Aorta (tissue), 5 donors: ENCODE data around the gene TWIST2. TPM values are rescaled to one million over a fixed set of nuclear protein-coding genes. Genes with fewer than 3 reads are reported as not detected.

Experiments used
- ATAC-seq: fragments of 200-7000 bp; cut with Tn5 transposase; one replicate; pipeline ENCODE4 v1.9.1; 2022; ENCODE audit warnings: moderate library complexity; ENCODE audit not compliant: low FRiP score
- DNase-seq, 2 donors: peaks; one replicate each; pipeline ENCODE4 v3.0.0-alpha.2; 2020
- H3K27ac ChIP-seq, 2 donors: one replicate each; pipeline ENCODE4 v1.5.1; 2013; ENCODE audit warnings: low read length in 2 of 2, mild to moderate bottlenecking in 2 of 2, moderate library complexity in 2 of 2, control low read depth in 1 of 2, inconsistent platforms in 1 of 2, low read depth in 1 of 2
- H3K27me3 ChIP-seq, 2 donors: one replicate each; pipeline ENCODE4 v1.6.1; 2013; ENCODE audit warnings: control low read depth in 1 of 2, low read length in 1 of 2, mild to moderate bottlenecking in 1 of 2, moderate library complexity in 1 of 2; ENCODE audit not compliant: insufficient read depth in 2 of 2, control insufficient read depth in 1 of 2
- H3K36me3 ChIP-seq, 2 donors: one replicate each; pipeline ENCODE4 v1.6.1; 2013; ENCODE audit warnings: control low read depth in 1 of 2, low read length in 1 of 2, mild to moderate bottlenecking in 1 of 2; ENCODE audit not compliant: insufficient read depth in 2 of 2, control insufficient read depth in 1 of 2
- H3K4me1 ChIP-seq, 2 donors: one replicate each; pipeline ENCODE4 v1.6.1; 2013; ENCODE audit warnings: low read length in 2 of 2, control low read depth in 1 of 2, mild to moderate bottlenecking in 1 of 2, moderate library complexity in 1 of 2; ENCODE audit not compliant: insufficient read depth in 2 of 2, control insufficient read depth in 1 of 2
- H3K4me3 ChIP-seq, 2 donors: one replicate each; pipeline ENCODE4 v1.5.1; 2013; ENCODE audit warnings: low read length in 2 of 2, control low read depth in 1 of 2, mild to moderate bottlenecking in 1 of 2
- H3K9me3 ChIP-seq: one replicate; pipeline ENCODE4 v1.6.1; 2013; ENCODE audit warnings: mild to moderate bottlenecking, low read length; ENCODE audit not compliant: control insufficient read depth
- WGBS, 2 donors: extraction: QIAGEN DNeasy Blood & Tissue Kit; methylation state at CpG; one replicate each; pipeline ENCODE4 v1.1.7; 2013; 5-methylcytosine and 5-hydroxymethylcytosine counted together
- intact Hi-C, 2 donors: fragments of 100-400 bp; cut with DNase I; formaldehyde crosslinking; loops; one replicate each; pipeline versions ENCODE4 v1.14.2 to v1.15.0; 2022
- polyA plus RNA-seq, 2 donors: library from polyadenylated mRNA; stranded (reverse); fragments of 200-250 nt; gene quantifications; one replicate each; pipeline ENCODE4 v1.2.3, GENCODE V29; 2013
- total RNA-seq, 2 donors: library from RNA; stranded (reverse); fragmentation: NEBNext Ultra II Directional; extraction: Animal tissue kit (Norgen Biotek cat#: 25700); gene quantifications; one replicate each; pipeline ENCODE4 v1.2.1, GENCODE V29; 2021
- donor health status: healthy with polysubstance abuse.
- donor health status: Bipolar disorder and iron deficiency.
- donor health status: DM: no; HTN: no; CAD: no.
- donor health status: DM: no; HTN: no; CAD: no.
- donor health status: DM: yes; HTN: yes; CAD: no.

TWIST2 gene
- total and polyA plus RNA-seq, 4 donors, result 6.0 to 20.8 (median 14.6) TPM

DNA sequence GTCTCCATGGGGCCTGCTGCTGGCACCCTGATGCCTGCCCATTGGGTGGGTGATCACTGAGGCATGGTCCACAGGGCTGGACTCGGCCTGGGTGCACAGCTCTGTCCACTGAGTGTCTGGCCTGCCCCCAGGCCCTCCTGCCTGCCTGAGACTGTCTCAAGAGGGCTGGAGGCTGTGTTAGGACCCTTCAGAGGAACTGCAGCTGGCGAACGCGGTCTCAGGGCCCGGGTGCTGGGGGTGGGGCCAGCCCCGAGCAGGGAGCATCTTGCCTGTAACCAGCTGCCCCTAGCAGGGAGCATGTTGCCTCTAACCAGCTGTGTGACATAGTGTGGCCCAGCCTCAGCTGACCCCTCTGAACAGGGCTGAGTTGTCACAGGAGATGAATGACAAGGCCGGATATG is 50.0 kb downstream of the TWIST2 start:
- Histone ChIP-seq H3K27ac (no peak overlapping the region), H3K9me3 (no peaks in the 10 kb centered on the region), H3K4me3 (no peak overlapping the region), H3K4me1 (no peaks in the 10 kb centered on the region), H3K27me3 (no peaks in the 10 kb centered on the region), H3K36me3 (no peaks in the 10 kb centered on the region)
- 94 to 95% methylated on average over 7 of the region's 7 CpGs for WGBS, 2 donors
- DNase-seq (no peak), ATAC-seq (no peak)
- intact Hi-C loops, result no loop called here

DNA sequence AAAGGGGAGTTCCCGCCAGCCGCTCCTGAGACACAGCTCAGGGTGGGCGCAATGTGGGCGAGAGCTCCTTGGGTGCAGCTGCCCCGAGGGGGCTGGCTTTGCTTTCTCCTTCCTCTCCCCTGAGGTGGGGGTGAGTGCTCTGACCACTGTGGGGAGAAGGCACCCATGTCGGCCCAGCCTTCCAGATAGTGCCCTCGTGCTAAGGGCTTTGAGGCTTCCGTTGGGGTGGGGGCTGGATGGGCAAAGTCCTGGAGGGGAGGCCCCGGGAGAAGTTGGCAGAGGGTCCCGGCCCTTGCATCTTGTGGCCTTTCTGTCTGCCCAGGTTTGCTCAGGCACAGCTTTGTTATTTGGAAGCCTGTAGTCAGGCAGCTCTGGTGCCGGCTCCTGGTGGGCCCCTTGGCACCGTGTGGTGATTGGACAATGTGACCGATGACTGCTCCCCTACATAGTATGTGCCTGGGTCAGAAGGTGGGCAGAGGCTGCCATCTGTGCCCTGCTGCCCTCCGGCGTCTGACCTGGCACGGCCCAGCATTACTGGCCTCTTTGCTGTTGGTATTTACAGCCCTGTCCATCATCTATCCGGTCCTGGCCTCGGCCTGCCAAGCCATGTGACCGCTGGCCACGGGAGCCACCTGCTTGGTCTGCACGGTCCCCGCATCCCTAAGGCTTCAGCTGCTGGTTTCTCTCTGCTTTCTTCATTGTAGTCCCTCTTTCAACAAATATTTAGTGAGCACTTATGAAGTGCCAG is 50.8 kb downstream of the TWIST2 start:
- Histone ChIP-seq H3K9me3 (no peaks in the 10 kb centered on the region), H3K4me3 (no peak overlapping the region), H3K27me3 (no peaks in the 10 kb centered on the region), H3K36me3 (no peaks in the 10 kb centered on the region), H3K27ac (no peak overlapping the region), H3K4me1 (no peaks in the 10 kb centered on the region)
- DNase-seq (no peak), ATAC-seq (no peak)
- WGBS, 2 donors, result 94 to 95% methylated on average over 22 of the region's 22 CpGs
- intact Hi-C loops, result no loop called here

DNA sequence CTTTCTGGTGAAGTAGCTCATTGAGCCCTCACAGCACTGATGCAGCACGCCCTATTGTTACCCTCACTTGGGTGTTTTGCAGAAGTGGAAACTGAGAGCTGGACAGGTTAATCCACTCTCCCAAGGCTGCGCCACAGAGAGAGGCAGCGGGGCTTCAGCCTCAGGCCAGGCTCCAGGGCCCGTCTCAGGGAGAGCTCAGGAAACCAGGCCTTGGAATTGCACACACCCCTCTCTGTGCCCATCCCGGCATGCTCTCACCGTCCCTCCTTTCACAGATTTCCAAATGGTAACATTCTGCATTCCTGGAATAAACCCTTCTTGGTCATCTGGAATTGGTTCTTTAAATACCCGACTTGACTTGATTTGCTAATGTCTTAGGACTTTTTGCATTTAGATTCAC is 51.5 kb downstream of the TWIST2 start:
- Histone ChIP-seq H3K9me3 (no peaks in the 10 kb centered on the region), H3K27me3 (no peaks in the 10 kb centered on the region), H3K27ac (no peak overlapping the region), H3K4me3 (no peak overlapping the region), H3K36me3 (no peaks in the 10 kb centered on the region), H3K4me1 (no peaks in the 10 kb centered on the region)
- no peak for ATAC-seq
- intact Hi-C loops, result no loop called here
- no peak for DNase-seq
- 85 to 86% methylated on average over 7 of the region's 7 CpGs for WGBS, 2 donors

DNA sequence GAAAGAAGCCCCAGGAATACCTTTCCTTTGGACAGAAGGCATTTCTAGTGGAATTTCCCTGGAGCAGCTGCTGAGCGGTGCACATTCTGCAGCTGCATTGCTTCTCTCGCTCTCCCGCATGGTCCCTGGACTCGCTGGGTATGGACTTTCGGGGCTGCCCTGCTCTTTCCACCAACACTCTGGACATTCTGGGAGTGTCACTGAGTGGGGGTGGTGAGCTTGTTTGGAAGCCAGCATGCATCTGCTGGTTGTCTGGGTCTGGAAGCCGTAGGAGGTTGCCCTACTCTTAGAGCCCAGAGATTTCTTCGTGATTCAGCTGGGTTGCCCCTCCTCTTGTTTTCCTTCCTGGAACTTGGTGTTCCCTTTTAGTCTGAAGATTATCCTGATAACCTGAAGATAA is 52.6 kb downstream of the TWIST2 start:
- ATAC-seq, result no peak
- H3K4me3 ChIP-seq, result no peak overlapping the region
- DNase-seq, result no peak
- no peak overlapping the region for H3K27ac ChIP-seq
- H3K4me1 ChIP-seq, result no peaks in the 10 kb centered on the region
- H3K36me3 ChIP-seq, result no peaks in the 10 kb centered on the region
- WGBS, 2 donors, result 83 to 88% methylated on average over 7 of the region's 7 CpGs
- no peaks in the 10 kb centered on the region for H3K9me3 ChIP-seq
- H3K27me3 ChIP-seq, result no peaks in the 10 kb centered on the region
- intact Hi-C loops, result no loop called here

DNA sequence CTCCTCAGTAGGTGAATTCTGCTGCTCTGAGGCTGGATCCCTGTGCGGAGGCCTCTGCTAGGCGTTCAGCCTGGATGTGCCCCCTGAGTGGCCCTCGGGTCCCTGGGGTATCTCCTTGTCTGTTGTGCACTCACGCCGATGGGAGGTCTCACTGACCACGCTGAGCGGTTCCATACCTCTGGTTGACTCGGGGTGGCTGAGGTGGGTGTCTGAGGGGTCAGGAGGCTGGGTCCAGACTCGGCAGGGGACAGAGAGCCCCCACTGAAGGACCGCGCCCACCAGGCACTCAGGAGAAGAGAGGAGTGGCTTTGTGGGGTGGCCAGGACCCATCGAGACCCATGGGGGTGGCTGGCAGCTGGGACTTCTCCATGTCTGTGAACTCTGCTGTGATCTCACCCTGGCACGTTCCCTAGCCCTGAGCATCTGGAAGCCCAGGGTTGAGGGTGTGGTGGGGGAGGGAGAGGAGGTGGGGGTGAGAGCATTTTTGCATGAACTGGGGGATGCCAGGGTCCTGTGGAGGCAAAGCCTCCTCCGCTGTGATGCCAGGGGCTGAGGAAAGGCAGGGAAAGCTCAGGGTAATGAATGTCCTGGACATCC is 53.7 kb downstream of the TWIST2 start:
- ATAC-seq (no peak), DNase-seq (no peak)
- Histone ChIP-seq H3K36me3 (no peaks in the 10 kb centered on the region), H3K9me3 (no peaks in the 10 kb centered on the region), H3K4me1 (no peaks in the 10 kb centered on the region), H3K27ac (no peak overlapping the region), H3K4me3 (no peak overlapping the region), H3K27me3 (no peaks in the 10 kb centered on the region)
- intact Hi-C loops, result no loop called here
- WGBS, 2 donors, result 91 to 93% methylated on average over 12 to 14 of the region's 14 CpGs

DNA sequence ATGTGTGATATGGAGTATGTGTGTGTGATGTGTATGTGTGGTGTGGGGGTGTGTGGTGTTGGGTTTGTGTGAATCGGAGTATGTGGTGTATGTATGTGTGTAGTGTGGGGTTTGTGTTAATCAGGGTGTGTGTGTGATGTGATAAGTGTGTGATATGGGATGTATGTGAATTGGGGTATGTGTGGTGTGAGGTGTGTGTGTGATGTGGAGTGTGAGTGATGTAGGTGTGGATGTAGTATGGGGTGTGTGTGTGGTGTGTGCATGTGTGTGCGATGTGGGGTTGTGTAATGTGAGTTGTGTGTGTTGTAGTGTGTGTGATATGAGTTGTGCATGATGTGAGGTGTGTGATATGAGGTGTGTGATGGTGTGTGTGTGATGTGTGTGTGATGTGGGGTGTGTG is 54.4 kb downstream of the TWIST2 start:
- H3K4me3 ChIP-seq, result no peak overlapping the region
- no peak for DNase-seq
- no peaks in the 10 kb centered on the region for H3K36me3 ChIP-seq
- intact Hi-C loops, result no loop called here
- H3K27me3 ChIP-seq, result no peaks in the 10 kb centered on the region
- 96 to 97% methylated on average over 2 of the region's 2 CpGs for WGBS, 2 donors
- no peaks in the 10 kb centered on the region for H3K4me1 ChIP-seq
- no peaks in the 10 kb centered on the region for H3K9me3 ChIP-seq
- no peak for ATAC-seq
- no peak overlapping the region for H3K27ac ChIP-seq

DNA sequence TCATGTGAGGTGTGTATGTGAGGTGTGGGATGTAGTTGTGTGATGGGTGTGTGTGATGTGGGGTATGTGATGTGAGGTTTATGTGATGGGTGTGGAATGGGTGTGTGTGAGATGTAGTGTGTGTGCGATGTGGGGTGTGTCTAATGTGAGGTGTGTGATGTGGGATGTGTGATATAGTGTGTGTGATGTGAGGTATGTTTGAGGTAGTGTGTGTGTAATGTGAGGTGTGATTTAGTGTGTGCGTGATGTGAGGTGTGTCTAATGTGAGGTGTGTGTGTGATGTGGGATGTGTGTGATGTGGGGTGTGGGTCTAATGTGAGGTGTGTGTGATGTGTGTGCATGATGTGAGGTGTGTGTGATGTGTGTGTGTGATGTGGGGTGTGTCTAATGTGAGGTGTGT is 55.3 kb downstream of the TWIST2 start:
- ATAC-seq, result no peak
- no peak for DNase-seq
- Histone ChIP-seq H3K27ac (no peak overlapping the region), H3K4me3 (no peak overlapping the region), H3K36me3 (no peaks in the 10 kb centered on the region), H3K9me3 (no peaks in the 10 kb centered on the region), H3K27me3 (no peaks in the 10 kb centered on the region), H3K4me1 (no peaks in the 10 kb centered on the region)
- 98 to 100% methylated on average over 2 of the region's 2 CpGs for WGBS, 2 donors
- intact Hi-C loops, result no loop called here

DNA sequence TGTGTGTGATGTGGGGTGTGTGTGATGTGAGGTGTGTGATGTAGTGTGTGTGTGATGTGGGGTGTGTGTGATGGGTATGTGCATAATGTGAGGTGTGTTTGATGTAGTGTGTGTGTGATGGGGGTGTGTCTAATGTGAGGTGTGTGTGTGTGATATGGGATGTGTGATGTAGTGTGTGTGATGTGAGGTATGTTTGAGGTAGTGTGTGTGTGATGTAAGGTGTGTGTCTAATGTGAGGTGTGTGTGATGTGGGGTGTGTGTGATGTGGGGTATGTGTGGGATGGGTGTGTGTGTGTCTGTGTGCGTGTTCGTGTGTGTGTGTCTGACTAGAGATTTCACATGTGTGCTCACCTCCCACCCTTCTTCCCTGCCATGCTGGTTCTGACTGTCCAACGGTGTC is 56.3 kb downstream of the TWIST2 start:
- ATAC-seq (no peak), DNase-seq (no peak)
- intact Hi-C loops, result no loop called here
- no peaks in the 10 kb centered on the region for H3K27me3 ChIP-seq
- WGBS, 2 donors, result 91% methylated on average over 3 of the region's 3 CpGs
- H3K4me3 ChIP-seq, result no peak overlapping the region
- no peaks in the 10 kb centered on the region for H3K9me3 ChIP-seq
- no peaks in the 10 kb centered on the region for H3K36me3 ChIP-seq
- no peak overlapping the region for H3K27ac ChIP-seq
- no peaks in the 10 kb centered on the region for H3K4me1 ChIP-seq

DNA sequence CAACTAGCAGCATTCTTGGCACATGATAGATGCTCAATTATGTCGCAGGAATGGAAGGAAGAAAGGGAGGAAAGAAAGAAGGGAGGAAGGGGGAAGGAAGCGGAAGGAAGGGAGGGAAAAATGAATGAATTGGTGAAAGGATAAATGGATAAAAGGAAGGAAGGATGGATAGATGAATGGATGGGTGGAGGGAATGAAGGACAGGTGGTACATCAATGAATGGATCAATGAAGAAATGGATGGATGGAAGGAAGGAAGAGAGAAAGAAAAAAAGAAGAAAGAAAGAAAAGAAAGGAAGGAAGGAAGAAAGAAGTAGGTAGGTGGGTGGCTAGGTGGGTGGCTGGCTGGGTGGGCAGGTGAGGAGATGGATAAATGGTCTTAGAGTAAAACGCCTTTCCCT is 56.8 kb downstream of the TWIST2 start:
- no peaks in the 10 kb centered on the region for H3K4me1 ChIP-seq
- H3K4me3 ChIP-seq, result no peak overlapping the region
- no peak for DNase-seq
- no peak overlapping the region for H3K27ac ChIP-seq
- H3K9me3 ChIP-seq, result no peaks in the 10 kb centered on the region
- intact Hi-C loops, result no loop called here
- 87 to 91% methylated on average over 3 of the region's 3 CpGs for WGBS, 2 donors
- ATAC-seq, result no peak
- H3K36me3 ChIP-seq, result no peaks in the 10 kb centered on the region
- H3K27me3 ChIP-seq, result no peaks in the 10 kb centered on the region
